Astrocyte (in vitro differentiated cells and primary cell): Measurements from ENCODE around the gene ECE1.

ENCODE experiments used
- EZH2 ChIP-seq: IDR thresholded peaks from 2 replicates; pipeline ENCODE4 v1.6.1; 2012; ENCODE audit warnings: mild to moderate bottlenecking, low read length, inconsistent platforms; ENCODE audit not compliant: insufficient read depth
- TF ChIP-seq, protein P1 (sequence below): IDR thresholded peaks from 2 replicates; pipeline ENCODE4 v1.5.1; 2011; ENCODE audit warnings: low read depth, mild to moderate bottlenecking, inconsistent platforms, low read length, moderate library complexity; ENCODE audit not compliant: insufficient read depth

DNA sequence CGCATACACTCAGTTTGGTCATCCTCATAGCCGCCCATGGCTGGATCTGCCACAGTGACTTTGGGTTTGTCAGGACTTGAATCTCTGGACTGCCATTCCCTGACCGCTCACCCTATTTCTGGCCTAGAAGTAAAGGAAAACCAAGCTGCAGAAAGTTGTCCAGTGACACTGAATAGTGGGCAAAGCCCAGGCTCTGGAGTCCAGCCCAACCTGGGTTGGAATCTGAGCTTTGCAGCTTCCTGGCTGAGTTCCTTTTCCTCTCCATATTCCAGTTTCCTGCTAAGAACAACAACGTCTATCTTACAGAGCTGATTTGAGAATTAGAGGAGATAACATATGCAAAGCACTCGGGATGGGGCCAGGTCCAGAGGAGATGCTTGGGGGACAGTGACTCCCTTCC is 98.0 kb downstream of the ECE1 start:
- TF ChIP-seq, protein P1, sequence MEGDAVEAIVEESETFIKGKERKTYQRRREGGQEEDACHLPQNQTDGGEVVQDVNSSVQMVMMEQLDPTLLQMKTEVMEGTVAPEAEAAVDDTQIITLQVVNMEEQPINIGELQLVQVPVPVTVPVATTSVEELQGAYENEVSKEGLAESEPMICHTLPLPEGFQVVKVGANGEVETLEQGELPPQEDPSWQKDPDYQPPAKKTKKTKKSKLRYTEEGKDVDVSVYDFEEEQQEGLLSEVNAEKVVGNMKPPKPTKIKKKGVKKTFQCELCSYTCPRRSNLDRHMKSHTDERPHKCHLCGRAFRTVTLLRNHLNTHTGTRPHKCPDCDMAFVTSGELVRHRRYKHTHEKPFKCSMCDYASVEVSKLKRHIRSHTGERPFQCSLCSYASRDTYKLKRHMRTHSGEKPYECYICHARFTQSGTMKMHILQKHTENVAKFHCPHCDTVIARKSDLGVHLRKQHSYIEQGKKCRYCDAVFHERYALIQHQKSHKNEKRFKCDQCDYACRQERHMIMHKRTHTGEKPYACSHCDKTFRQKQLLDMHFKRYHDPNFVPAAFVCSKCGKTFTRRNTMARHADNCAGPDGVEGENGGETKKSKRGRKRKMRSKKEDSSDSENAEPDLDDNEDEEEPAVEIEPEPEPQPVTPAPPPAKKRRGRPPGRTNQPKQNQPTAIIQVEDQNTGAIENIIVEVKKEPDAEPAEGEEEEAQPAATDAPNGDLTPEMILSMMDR, result no peak
- no peak for TF ChIP-seq EZH2
